Lower leg skin (tissue), 4 donors: ENCODE results near the gene HPS4. TPM values are rescaled to one million over a fixed set of nuclear protein-coding genes. Genes with fewer than 3 reads are reported as not detected.
A peak's percentile ranks its signal among the peaks of the same experiment; 100 is the strongest.

ENCODE experiments used
- DNase-seq, 2 donors: peaks; one replicate each; pipeline ENCODE4 v3.0.0-alpha.2; 2019; ENCODE audit warnings: low spot score in 2 of 2
- H3K4me3 ChIP-seq: fragments of 200-600 bp; sonication (generic); 2 replicates; pipeline ENCODE4 v1.5.1; 2017; ENCODE audit warnings: mild to moderate bottlenecking, low read depth; ENCODE audit not compliant: poor library complexity, severe bottlenecking
- CTCF ChIP-seq, 3 donors: fragments of 450-650 bp; IDR thresholded peaks; one replicate each; pipeline ENCODE4 v1.5.1; 2016; ENCODE audit warnings: antibody characterized with exemption in 3 of 3, mild to moderate bottlenecking in 3 of 3, moderate library complexity in 2 of 3
- POLR2A ChIP-seq, 2 donors: fragments of 450-650 bp; IDR thresholded peaks; one replicate each; pipeline ENCODE4 v1.6.1; 2016 to 2017; ENCODE audit warnings: antibody characterized with exemption in 2 of 2, mild to moderate bottlenecking in 1 of 2, moderate library complexity in 1 of 2
- WGBS, 2 donors: methylation state at CpG; one replicate each; pipeline ENCODE4 v1.1.5; 2018; 5-methylcytosine and 5-hydroxymethylcytosine counted together
- intact Hi-C: fragments of 100-400 bp; cut with DNase I; formaldehyde crosslinking; loops from one replicate; pipeline ENCODE4 v1.15.0; 2023; ENCODE audit warnings: low total_unique reads
- total RNA-seq, 4 donors: library from RNA; depleted of rRNA; stranded (reverse); fragments of >200 nt; gene quantifications; one replicate each; pipeline ENCODE4 v1.1.0, GENCODE V29; 2016

Gene HPS4
- total RNA-seq, 4 donors from 2014 or later: 40.5 to 68.0 (median 47.5) TPM

GRCh38 chr22:26485013-26485412, 1.4 kb upstream of the HPS4 start:
- no peak overlapping the region for H3K4me3 ChIP-seq
- intact Hi-C loops: no loop called here
- TF ChIP-seq POLR2A (IDR thresholded peaks at IDR 0.05): no peak
- TF ChIP-seq CTCF (IDR thresholded peaks at IDR 0.05): no peak
- WGBS, 2 donors: 36 to 39% methylated on average over 7 of the region's 7 CpGs
- no peak for DNase-seq

- H3K4me3 ChIP-seq: peak overlapping the region; percentile 70
- TF ChIP-seq CTCF (IDR thresholded peaks at IDR 0.05) (no peak), POLR2A (IDR thresholded peaks at IDR 0.05) (no peak)
- no peak for DNase-seq
- intact Hi-C loops: no loop called here
- 1 to 4% methylated on average over 6 of the region's 6 CpGs for WGBS, 2 donors
These were observed 750 bp upstream of the HPS4 start for GRCh38 chr22:26484360-26484706.

GRCh38 chr22:26483043-26483438, 542 bp downstream of the HPS4 start:
- peak overlapping the region; percentile 70 for H3K4me3 ChIP-seq
- WGBS, 2 donors: 5% methylated on average over 7 of the region's 7 CpGs
- no peak for TF ChIP-seq CTCF (IDR thresholded peaks at IDR 0.05)
- TF ChIP-seq POLR2A (IDR thresholded peaks at IDR 0.05): no peak
- intact Hi-C loops: no loop called here
- DNase-seq: no peak

GRCh38 chr22:26482161-26482560, 1.4 kb downstream of the HPS4 start:
- intact Hi-C loops: no loop called here
- DNase-seq: no peak
- H3K4me3 ChIP-seq: no peak overlapping the region
- WGBS, 2 donors: 33 to 38% methylated on average over 5 of the region's 5 CpGs
- TF ChIP-seq CTCF (IDR thresholded peaks at IDR 0.05) (no peak), POLR2A (IDR thresholded peaks at IDR 0.05) (no peak)

- 42 to 62% methylated on average over 4 of the region's 4 CpGs for WGBS, 2 donors
These were observed 1.9 kb downstream of the HPS4 start for GRCh38 chr22:26481694-26482093.

More at GRCh38 chr22:26481694-26482093, 1.9 kb downstream of the HPS4 start:
- DNase-seq: no peak
- TF ChIP-seq CTCF (IDR thresholded peaks at IDR 0.05): no peak
- no peak for TF ChIP-seq POLR2A (IDR thresholded peaks at IDR 0.05)
- no peak overlapping the region for H3K4me3 ChIP-seq
- intact Hi-C loops: no loop called here
